Kidney epithelial cell (primary cell): ENCODE measurements around the gene MAP3K12. TPM values are rescaled to one million over a fixed set of nuclear protein-coding genes. Genes with fewer than 3 reads are reported as not detected.

Source experiments
- DNase-seq: peaks from one replicate; pipeline ENCODE4 v3.0.0-alpha.2; 2010; ENCODE audit warnings: low read depth
- H3K27me3 ChIP-seq: 2 replicates; pipeline ENCODE4 v1.6.0; 2011; ENCODE audit warnings: low read length; ENCODE audit not compliant: control insufficient read depth, insufficient read depth
- H3K36me3 ChIP-seq: 2 replicates; pipeline ENCODE4 v1.5.1; 2011; ENCODE audit warnings: low read length; ENCODE audit not compliant: control insufficient read depth, insufficient read depth
- H3K4me3 ChIP-seq: 2 replicates; pipeline ENCODE4 v1.5.1; 2011; ENCODE audit warnings: low read depth, mild to moderate bottlenecking, control low read depth, low read length
- total RNA-seq: library from RNA; depleted of rRNA; stranded (reverse); fragments of >200 nt; gene quantifications from 2 replicates; pipeline ENCODE4 v1.2.3, GENCODE V29; 2015
- TF ChIP-seq, protein P1 (sequence below): IDR thresholded peaks from 2 replicates; pipeline ENCODE4 v1.5.1; 2011; ENCODE audit warnings: mild to moderate bottlenecking, moderate library complexity, low read length, control low read depth, inconsistent platforms; ENCODE audit not compliant: insufficient read depth, poor library complexity, severe bottlenecking

MAP3K12 gene
- total RNA-seq, 1 donor from 2014 or later, result 12.3 TPM

DNA sequence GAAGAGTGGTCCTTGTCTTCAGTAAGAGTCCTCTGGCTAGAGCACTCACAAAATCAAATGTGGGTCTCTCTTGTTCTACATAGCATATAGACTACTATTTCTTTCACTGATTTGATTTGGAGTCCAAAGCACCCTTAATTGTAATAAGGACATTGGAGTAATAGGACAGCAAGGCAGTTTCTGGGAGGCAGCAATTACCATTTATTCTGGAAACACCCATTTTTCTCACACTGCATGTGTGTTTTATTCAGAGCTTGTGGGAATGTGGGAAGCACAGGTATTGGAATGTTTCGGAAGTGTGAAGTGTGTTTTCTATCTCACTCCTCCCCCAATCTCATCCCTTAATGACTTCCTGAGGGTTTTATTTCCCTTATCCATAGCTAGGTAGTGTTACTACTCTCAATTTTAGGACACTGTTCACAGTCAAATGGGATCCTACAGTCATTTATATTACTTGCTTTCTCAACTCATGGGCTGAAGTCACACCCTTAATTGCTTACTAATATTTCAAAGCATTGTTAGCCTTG lies 27.1 kb downstream of the MAP3K12 start:
- no peaks in the 10 kb centered on the region for H3K27me3 ChIP-seq
- H3K36me3 ChIP-seq, result peaks cover 2% of the 10 kb centered on the region
- H3K4me3 ChIP-seq, result no peak overlapping the region
- no peak for DNase-seq
- TF ChIP-seq, protein P1, sequence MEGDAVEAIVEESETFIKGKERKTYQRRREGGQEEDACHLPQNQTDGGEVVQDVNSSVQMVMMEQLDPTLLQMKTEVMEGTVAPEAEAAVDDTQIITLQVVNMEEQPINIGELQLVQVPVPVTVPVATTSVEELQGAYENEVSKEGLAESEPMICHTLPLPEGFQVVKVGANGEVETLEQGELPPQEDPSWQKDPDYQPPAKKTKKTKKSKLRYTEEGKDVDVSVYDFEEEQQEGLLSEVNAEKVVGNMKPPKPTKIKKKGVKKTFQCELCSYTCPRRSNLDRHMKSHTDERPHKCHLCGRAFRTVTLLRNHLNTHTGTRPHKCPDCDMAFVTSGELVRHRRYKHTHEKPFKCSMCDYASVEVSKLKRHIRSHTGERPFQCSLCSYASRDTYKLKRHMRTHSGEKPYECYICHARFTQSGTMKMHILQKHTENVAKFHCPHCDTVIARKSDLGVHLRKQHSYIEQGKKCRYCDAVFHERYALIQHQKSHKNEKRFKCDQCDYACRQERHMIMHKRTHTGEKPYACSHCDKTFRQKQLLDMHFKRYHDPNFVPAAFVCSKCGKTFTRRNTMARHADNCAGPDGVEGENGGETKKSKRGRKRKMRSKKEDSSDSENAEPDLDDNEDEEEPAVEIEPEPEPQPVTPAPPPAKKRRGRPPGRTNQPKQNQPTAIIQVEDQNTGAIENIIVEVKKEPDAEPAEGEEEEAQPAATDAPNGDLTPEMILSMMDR, result no peak

DNA sequence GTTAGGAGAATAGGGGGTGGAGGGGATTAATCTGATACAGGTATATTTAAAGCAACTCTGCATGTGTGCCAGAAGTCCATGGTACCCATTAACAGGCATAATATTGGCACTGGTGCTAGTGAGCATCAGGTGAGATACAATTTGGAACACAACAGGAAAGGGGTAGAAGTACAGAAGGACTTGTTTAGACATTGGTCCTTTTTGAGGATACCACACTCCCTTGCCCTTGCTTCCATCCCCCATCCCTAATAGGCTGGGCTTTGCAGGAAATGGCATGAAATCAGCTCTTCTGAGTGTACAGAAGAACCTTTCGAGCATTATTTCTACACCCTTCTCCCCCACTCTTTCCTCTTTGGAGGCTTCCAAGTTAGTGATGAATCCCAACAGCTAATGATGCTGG lies 31.0 kb downstream of the MAP3K12 start:
- Histone ChIP-seq H3K36me3 (peaks cover 4% of the 10 kb centered on the region), H3K4me3 (no peak overlapping the region), H3K27me3 (no peaks in the 10 kb centered on the region)
- no peak for DNase-seq
- TF ChIP-seq, protein P1, result no peak

DNA sequence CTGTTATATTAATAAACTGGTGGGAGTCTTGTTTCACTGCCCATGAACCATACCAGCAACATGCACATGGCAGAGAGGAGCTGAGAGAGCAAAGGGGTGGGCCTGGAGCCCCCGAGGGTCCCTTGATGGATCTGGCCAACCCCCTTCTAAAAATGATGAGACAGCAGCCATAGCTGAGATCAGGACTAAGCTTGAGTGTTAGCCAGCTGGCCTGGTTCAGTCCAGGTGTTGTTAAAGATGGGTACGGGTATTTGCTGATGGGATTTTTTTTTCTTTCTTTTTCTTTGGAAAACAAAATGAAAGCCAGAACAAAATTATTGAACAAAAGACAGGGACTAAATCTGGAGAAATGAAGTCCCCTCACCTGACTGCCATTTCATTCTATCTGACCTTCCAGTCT lies 31.4 kb downstream of the MAP3K12 start:
- H3K27me3 ChIP-seq, result no peaks in the 10 kb centered on the region
- H3K4me3 ChIP-seq, result no peak overlapping the region
- TF ChIP-seq, protein P1, result no peak
- H3K36me3 ChIP-seq, result peaks cover 4% of the 10 kb centered on the region
- no peak for DNase-seq

DNA sequence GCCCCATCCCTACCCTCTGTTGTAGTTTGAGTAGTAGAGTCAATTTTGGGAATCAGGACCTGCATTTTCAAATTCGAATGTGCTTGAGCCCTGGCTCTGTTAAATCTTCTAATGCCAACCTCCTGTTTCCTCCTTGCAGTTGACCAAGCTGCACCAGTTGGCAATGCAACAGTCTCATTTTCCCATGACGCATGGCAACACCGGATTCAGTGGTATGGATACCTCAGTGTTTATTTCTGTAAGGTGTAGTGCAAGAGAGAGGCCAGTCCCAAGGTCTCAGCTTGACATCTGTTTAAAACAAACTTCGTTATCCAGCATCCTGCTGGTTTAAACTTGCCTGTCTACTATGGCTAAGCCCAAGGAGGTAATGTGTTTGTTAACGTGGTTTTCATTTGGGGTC lies 32.2 kb downstream of the MAP3K12 start:
- no peaks in the 10 kb centered on the region for H3K27me3 ChIP-seq
- H3K36me3 ChIP-seq, result peaks cover 4% of the 10 kb centered on the region
- H3K4me3 ChIP-seq, result no peak overlapping the region
- no peak for DNase-seq
- TF ChIP-seq, protein P1, result no peak

DNA sequence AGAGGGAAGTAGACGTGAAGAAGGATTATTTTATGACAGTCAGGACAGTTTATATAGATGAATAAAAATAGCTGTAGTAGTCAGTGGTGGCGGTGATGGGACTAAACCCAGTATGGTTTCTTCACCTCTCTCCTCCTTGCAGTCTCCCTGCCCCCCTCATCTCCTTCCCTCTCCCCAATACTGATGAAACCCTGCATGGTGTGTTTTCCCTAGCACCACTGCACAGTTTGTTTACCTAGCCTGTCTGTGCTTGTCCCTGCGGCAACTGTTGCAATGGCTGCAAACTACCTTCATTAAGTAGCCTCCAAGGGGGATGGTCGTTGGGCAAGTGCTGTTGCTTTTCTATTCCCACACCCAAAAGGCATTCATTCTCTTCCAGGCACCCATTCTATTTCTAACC lies 32.6 kb downstream of the MAP3K12 start:
- TF ChIP-seq, protein P1, result no peak
- no peak for DNase-seq
- H3K4me3 ChIP-seq, result no peak overlapping the region

DNA sequence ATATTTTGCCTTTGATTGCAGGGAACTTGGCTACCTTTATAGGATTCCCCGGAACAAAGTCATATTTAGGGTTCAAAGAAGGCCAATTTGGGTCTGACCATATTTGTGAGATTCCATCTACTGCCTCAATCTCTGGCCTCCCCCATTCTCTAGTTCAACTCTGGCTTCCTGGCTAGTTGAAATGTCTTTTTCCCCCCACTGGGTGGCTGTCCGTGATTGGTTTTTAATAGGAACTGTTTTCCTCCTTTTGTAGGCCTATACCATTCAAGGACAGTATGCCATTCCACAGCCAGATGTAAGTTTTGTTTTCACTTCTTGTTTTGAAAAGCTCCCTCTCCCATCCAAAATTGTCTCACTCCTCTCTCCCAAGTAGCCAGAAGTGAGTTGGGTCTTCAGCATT lies 33.6 kb downstream of the MAP3K12 start:
- H3K4me3 ChIP-seq, result no peak overlapping the region
- no peak for DNase-seq
- H3K27me3 ChIP-seq, result no peaks in the 10 kb centered on the region
- TF ChIP-seq, protein P1, result no peak
- peaks cover 4% of the 10 kb centered on the region for H3K36me3 ChIP-seq

More for the DNA sequence above, 32.6 kb downstream of the MAP3K12 start:
- H3K27me3 ChIP-seq, result no peaks in the 10 kb centered on the region
- peaks cover 4% of the 10 kb centered on the region for H3K36me3 ChIP-seq
